ENCODE results near the gene STAG1.
A peak's percentile ranks its signal among the peaks of the same experiment; 100 is the strongest.
"Not testable (repeated sequence)": the region's sequence is repeated elsewhere in the genome, so short reads cannot be mapped to it uniquely, and the experiment has no call there.

The STAG1 gene

DNA sequence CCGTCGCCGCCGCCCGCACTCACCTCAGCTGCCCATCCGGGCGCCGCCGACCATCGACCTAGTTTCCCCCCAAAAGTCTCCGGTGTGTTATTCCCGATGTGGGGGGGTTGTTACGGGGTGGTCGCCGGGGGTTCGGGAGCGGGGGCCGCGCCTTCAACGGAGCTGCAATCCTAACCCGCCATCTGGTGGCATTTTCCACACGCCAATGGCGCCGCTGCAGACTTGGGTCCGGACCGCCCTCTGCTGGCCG is at the start of gene STAG1:
TSS of gene STAG1 (minus strand) at position 207 of the 250 bp plus-strand sequence. CDS start 121,480 bp downstream, outside the sequence.
- DNase-seq (ENCODE audit: low spot score), result no peak

DNA sequence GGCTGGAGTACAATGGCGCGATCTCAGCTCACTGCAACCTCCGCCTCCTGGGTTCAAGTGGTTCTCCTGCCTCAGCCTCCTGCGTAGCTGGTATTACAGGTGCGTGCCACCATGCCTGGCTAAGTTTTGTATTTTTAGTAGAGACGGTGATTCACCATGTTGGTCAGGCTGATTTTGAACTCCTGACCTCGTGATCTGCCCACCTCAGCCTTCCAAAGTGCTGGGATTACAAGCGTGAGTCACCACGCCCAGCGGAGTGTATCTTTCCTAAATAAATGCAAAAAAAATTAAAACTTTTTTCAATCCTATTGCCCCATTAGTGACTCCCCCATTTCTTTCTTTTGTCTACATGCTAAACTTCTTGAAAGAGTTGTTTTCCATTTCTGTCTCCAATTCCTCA is 49.0 kb upstream of the STAG1 start:
- peak; percentile 23 for DNase-seq (ENCODE audit: low spot score)

DNA sequence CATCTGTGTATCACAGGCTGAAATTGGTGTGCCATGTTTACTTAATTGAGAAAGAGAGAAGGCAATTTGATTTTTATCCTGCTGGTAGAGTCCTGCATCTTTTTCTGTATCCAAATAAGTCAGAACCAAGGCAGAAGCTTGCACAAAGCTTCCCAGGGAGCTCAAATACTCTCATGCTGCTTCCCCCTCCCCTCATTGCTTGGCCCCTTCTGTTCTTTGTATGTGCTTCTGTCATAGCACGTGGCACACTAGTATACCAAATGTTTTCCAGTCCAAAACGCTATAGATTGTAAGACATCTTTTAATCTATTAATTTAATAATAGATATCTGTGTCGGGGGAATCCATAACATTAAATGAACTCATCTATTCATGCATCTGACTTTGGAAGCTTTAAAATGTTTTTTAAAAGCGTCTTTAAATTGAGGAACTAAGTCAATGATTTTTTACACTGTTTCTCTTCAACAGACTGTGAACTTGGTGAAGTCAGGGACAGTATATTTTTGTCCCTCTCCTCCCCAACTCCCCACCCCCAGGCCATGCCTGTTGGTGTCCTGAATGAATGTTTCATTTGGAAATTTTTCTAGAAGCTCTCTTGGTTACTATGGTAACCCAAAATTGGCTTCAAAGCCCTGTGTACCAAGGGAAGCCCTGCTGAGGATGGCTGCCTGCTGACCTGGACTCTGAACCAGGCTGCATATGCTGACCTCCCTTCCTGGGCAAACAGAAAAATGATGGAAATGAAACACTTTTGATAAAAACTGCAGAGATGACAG is 40.6 kb upstream of the STAG1 start:
- no peak for DNase-seq (ENCODE audit: low spot score)

DNA sequence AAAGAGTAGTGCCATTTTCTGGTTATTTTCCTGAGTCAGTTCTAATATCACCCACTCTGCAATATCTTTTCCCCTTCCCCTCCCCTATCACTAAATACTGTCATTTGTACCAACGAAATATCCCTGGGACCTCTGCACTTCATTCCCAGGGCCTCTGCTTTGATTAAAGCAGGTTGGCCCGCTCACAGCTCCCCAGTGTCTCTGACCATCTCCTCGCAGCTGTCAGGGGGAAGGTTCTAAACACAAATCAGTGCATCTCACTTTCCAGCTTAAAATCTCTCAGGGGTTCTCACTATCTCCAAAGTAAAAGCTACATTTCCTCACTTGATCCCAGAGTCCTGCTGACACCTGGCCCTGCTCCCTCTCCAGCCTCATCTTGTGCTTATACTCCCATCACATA is 38.6 kb upstream of the STAG1 start:
- DNase-seq (ENCODE audit: low spot score), result no peak

DNA sequence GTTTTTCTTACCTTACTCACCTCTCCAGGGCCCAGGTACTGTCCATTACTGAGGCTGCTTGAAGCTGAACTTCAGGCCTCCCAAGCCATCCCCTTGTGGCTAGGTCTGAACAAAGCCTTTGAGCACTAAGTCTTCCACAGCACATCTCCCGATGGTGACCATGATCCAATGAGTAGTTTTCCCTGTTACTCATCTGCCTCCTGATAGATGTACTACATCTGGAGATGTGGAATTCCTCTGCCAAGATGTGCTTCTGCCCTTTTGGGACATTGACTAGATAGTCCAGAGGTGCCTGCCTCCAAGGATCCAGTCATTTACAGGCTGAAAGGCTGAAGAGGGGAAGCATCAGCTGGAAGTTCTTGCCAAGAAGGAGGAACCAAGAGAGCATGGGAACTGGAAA is 37.8 kb upstream of the STAG1 start:
- no peak for DNase-seq (ENCODE audit: low spot score)

DNA sequence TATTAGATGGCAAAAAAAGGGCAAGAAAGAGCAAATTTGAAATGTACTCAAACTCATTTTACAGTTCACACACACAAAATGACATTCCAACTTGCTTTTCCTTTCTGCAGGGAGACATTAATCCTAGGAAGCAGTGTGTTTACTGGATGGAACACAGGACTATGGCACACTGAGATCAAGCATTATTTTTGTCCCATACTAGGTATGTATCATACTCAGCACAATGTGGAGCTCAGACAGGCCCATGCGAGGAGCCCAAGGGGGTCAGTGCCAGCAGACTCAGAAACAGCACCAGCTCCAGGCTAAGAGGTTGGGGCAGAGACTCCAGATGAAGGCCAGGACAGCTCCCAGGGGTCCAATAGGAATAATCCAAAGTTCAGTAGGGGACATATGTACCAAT is 36.0 kb upstream of the STAG1 start:
- no peak for DNase-seq (ENCODE audit: low spot score)

DNA sequence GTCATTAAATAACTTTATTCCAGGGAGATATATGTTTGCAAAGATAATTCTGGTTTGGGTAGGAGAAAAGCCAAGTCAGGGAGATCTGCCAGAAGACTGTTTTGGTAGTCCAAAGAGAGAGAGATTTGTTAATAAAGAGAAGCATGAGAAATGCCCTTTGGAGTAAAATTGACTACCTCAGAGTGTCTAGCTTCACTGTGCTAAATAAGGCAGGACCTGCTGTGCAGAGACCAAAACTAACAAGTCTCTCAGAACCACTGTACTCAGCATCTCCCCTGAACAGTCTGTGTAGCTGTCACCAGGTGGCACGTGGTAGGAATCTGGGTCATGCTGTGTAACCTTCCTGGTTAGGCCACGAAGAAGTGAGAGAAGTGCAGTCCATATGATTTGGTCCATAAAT is 35.2 kb upstream of the STAG1 start:
- peak; percentile 27 for DNase-seq (ENCODE audit: low spot score)

DNA sequence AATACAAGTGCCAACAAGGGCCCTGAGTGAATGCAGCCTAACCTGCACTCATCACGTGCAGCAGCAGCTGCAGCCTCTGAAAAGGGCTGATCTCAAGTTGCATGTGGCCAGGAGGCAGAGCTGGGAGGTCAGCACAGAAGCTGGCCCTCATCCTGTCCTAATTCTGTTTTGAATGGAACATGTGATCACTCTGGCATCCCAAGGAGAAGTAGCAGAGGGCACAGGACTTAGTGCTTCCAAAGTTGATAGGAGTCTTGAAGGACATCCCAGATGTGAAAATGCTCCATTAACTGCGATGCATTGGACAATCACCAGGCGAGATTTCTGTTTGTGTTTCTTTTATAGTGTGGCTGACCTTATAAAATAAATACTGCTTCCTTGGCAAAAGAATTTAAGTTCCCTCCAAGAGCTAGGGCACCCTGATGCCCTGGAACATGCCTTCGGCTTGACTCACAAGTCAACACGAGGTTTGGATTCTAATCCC is 31.6 kb upstream of the STAG1 start:
- DNase-seq (ENCODE audit: low spot score), result no peak

DNA sequence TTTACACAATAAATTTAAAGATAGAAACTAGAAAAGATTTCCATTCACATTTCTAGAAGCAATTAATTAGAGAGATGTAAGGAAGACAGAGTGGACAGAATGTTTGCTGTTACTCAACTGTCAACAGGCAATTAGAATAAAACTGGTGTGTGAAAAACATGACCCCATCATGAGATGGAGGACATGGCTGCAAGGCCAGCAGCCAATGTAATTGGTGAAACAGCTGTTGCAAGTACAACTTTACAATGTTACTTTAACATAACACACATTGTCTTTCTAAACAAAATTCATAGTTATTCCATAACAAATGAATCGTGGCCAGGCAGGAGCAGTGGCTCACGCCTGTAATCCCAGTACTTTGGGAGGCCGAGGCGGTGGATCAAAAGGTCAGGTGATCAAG is 28.6 kb upstream of the STAG1 start:
- DNase-seq (ENCODE audit: low spot score), result no peak

DNA sequence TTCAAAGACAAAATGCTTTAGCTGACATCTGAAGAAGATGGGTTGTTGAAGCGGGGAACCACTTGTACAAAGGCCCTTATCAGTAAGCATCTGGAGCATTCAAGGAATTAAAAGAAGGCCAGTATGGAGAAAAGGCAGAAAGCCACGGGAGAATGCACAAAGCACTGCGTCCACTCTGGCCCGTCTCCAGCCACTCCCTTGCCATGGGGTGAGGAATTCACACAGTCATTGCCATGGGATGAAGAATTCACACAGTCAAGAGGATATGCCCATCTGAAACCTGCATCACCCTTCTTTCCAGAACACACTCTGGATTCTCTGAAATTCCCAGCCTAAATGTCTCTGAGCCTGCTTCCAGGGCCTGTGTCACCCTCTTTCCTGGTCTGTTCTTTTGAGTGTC is 26.7 kb upstream of the STAG1 start:
- DNase-seq (ENCODE audit: low spot score), result peak; percentile 63

DNA sequence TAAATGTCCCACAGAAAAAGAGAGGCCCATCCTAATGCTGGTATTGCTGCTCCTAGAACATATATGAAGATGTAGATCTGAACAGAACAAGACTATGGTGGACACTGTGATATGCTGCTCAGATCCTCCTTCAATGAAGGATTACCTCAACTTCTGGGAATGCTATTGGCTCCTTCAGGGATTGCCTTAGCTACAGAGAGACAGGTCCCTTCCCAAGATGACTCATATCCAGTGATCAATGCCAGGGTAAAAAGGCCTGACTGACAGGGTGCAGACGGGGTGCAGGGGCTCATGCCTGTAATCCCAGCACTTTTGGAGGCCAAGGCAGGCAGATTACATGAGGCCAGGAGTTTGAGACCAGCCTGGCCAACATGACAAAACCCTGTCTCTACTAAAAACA is 20.5 kb upstream of the STAG1 start:
- DNase-seq (ENCODE audit: low spot score), result peak; percentile 52

DNA sequence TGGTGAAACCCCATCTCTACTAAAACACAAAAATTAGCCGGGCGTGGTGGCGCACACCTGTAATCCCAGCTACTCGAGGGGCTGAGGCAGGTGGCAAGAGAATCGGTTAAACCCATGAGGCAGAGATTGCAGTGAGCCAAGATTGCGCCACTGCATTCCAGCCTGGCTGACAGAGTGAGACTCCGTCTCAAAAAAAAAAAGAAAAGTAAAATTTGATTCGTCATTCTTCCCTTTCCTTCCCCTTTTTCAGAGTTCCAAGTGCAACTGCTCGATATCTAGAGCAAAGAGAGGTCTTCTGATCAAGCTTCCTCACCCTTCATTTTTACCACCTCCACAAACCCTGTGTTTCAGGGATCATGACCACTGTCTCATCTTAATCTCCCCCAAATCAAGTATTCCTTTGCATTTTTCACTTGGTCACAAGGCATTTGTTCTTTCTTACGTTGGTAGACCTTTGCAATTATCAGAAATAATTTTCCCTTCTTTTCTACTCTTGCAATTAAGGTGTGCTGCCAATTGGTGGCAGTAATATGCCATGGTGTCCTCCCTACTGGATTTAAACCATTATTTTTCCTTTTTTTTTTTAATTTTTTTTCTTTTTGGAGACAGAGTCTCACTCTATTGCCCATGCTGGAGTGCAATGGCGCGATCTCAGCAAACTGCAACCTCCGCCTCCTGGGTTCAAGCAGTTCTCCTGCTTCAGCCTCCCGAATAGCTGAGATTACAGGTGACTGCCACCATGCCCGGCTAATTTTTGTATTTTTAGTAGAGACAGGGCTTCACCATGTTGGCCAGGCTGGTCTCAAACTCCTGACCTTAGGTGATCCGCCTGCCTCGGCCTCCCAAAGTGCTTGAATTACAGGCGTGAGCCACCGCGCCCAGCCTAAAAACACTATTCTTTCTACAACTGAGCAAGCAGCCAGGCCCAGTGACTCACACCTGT is 6.3 kb upstream of the STAG1 start:
- peak; percentile 25 for DNase-seq (ENCODE audit: low spot score)

DNA sequence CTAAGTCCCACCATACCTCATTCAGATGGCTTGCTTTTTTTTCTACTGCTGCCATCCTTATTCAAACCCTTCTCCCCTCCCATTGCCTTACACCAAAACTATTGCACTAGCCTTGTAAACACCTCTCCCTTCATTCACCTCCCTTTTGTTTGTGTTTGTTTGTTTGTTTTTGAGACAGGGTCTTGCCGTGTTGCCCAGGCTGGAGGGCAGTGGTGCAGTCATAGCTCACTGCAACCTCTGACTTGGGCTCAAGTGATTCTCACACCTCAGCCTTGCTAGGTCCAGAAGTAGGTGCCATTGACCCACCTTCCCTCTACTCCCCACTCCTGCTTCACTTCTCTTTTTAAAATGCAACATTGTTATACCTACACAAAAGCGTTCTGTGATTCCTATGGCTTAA is 3.0 kb upstream of the STAG1 start:
- DNase-seq (ENCODE audit: low spot score), result no peak

DNA sequence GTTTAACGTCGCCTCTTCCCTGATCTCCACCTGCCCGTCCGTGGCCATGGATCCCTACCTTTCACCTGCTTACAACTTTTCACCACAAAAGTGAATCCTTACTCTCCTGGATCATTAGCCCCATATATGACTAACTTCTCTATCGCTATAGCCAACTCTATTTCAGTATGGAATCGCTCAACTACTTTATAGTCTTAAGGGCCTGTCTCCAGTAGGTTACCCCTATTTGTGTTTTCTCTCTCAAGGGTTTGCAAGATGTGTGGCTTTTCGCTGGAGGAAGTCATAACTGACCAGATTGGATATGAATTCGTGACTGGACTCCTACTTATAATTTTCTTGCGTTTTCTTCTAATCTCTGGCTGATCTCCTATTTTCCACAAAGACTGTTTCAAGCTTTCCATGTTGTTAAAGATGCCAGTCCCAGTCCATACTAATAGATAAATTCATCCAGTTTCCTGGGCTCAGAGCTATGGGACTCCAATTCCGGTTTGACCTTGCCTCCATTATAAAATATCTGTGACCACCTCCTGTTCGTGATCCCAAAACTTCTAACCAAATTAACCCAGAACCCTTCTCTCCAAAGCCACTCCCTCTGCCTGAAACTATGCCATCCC is 1.3 kb upstream of the STAG1 start:
- no peak for DNase-seq (ENCODE audit: low spot score)

DNA sequence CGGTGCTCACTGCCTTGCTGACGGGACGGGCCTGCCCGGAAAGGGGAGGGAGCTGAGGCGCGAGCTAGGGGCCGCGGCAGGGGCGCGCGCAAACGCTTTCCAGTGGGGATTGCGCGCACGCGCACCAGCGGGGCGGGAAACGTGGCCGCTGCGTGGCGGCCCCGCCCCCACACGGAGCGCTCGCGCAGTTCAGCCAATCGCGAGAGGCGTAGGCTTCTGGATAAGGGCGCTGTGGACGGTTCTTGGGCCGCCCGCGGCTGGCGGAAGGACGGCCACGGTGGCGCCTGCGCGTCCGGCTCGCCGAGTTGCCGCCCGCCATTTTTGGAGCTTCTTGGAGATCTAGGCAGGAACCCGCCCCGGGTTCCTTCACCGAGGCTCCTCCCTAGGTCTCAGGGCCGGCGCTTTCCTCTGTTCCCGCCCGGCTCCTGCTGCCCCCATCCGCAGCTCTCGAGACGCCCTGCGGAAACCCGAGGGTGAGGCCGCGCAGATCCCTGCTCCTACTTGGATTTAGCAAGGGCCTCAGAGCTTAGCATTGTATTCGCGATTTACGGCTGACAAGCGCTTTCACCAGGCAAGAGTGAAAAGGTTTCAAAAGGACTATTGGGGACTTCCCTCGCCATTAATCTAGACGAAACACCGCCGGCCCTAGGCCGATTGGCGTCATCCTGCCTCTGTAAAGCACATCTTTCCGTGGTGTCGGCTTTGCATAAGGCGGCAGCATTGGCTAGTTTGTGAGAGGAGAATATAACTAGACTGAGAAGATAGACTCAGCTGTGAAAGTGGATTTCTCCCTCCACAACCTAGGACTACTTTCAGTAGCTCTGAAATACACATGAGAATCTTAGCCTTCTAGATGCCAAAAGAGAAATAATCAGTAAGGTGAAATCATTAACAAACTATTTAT is 496 bp upstream of the STAG1 start:
- peak; percentile 98 for DNase-seq (ENCODE audit: low spot score)

DNA sequence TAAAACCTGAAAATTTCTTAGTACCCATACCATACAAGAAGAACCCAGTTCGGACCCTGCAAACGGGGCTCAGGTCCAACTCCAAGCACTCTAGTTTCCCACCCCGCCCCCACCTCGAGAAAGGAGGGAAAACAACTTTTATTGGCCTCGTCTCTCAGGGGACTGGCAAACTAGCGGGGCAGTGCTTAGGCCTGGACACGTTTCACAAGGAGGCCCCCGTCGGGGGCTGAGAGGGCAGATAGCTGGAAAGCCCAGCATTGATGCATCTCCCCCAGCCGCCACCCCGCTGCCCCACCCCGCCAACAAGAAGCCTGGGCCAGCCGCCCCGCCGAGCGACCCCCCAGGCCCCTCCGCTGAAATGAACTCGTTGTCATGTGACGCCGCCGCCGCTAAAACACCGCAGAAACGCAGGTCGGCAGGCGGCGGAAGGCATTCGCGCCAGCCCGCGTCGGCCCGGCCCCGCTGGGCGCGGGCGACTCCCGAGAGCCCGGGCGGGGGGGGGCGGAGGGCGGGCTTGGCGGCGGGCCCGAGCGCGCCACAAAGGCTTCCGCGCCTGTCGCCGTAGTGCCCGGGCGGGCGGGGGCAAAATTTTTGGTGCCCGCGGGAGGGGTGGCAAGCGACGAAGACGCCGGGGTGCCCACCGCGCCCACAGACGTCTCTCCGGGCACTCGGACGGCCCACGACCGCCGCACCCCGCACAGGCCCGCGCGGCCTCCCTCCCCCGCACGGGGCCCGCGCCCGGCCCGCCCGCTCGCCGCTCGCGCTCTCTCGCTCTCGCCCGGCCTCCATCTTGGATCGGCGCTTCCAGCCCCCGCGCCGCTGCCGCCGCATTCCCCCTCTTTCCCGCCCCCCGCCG is 634 bp downstream of the STAG1 start:
- DNase-seq (ENCODE audit: low spot score), result peak; percentile 72

DNA sequence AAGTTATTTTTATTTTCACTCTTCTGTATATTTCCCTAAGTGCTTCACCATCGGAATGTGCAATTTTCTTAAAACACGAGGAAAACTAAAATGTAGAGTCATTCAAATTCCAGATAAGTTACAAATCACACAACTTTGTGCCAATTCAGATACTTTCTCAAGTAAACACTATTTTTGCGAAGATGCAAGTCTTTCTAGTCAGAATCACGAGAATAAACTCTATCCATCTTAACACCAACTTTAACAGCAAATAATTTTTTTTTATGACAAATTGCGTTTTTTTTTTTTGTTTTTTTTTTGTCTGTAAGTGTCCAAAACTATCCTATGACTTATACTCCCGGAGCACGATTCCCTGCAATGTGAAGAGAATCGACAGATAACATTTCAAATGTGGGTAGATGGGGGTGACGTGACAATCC is 1.3 kb downstream of the STAG1 start:
- DNase-seq (ENCODE audit: low spot score), result peak; percentile 32

DNA sequence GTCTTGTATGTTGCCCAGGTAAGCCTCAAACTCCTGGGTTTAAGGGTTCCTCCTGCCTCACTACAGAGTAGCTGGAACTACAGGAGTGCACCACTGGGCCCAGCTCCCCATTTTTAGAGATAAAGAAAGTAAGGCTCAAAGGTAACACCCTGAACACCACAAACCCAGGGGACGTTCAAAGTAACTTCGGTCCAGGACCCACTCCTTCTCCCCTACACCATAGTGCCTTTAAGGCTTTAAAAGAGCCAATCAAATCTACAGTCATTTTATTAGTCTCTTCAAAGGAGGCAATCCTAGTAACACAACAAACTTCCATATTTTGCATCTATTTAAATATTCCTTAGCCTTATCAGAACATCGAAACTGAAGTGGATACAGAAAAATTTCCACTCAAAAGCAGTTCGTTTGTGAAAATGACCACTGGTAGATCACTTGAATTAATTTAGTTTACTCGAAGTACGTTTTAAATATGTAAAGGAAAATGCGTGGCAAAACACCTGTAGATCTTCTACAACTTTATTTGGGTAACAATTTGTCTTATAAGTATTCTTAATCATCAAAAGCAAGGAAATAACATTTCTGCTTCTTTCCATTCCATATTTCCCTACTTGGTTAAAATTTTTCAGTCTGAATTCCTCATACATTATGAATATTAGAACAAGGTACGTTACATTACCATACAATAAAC is 1.8 kb downstream of the STAG1 start:
- peak; percentile 29 for DNase-seq (ENCODE audit: low spot score)

DNA sequence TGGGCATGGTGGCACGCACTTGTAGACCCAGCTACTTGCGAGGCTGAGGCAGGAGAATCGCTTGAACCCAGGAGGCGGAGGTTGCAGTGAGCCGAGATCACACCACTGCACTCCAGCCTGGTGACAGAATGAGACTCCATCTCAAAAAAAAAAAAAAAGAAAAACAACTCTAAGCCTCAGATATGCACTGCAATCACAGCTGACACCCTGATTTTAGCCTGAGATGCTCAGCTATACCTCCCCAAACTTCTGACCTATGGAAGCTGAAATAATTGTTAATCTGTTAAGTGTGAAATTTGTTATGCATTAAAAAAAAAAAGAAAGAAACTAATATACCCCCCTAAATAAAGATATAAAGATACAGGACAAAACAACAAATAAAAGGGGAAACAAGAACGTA is 2.6 kb downstream of the STAG1 start:
- not testable (repeated sequence) for DNase-seq (ENCODE audit: low spot score)

DNA sequence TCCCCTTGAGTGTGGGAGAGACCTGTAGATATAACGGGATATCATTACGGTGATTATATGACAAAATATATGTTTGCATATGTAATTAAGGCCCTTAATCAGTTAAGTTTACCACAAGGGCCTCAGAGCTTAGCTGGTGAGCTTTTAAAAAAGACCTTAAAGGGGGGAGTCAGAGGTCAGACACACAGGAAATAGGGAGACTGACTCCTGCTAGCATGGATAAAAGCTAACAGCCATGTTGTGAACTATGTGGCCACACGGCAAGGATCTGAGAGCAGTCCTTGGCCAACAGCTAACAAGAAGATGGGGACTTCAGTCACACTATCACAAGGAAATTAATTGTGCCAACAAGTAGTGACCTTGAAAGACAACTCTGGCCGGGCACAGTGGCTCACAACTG is 3.1 kb downstream of the STAG1 start:
- no peak for DNase-seq (ENCODE audit: low spot score)
